HG03280 (cell line): ENCODE measurements around the gene ADAT2.
A peak's percentile ranks its signal among the peaks of the same experiment; 100 is the strongest.
"Not testable (repeated sequence)": the region's sequence is repeated elsewhere in the genome, so short reads cannot be mapped to it uniquely, and the experiment has no call there.

ENCODE experiments used
- ATAC-seq: cut with Tn5 transposase; IDR thresholded peaks from one replicate; pipeline ENCODE4 v1.9.1; 2021; ENCODE audit warnings: mild to moderate bottlenecking, moderate library complexity; ENCODE audit not compliant: unreplicated experiment

ADAT2 gene

GRCh38 chr6:143450453-143451371 is at the start of gene ADAT2, which contains the start of gene PEX3:
ADAT2 (minus strand) TSS chr6:143450695; CDS start chr6:143450658, 37 bp downstream.
PEX3 (plus strand) TSS chr6:143450805; CDS start chr6:143451043, 238 bp downstream.
- peak; percentile 98 for ATAC-seq

- no peak for ATAC-seq
Observed at GRCh38 chr6:143498428-143498827, 47.9 kb upstream of the ADAT2 start.

GRCh38 chr6:143496974-143497373 is 46.5 kb upstream of the ADAT2 start:
- no peak for ATAC-seq

DNA sequence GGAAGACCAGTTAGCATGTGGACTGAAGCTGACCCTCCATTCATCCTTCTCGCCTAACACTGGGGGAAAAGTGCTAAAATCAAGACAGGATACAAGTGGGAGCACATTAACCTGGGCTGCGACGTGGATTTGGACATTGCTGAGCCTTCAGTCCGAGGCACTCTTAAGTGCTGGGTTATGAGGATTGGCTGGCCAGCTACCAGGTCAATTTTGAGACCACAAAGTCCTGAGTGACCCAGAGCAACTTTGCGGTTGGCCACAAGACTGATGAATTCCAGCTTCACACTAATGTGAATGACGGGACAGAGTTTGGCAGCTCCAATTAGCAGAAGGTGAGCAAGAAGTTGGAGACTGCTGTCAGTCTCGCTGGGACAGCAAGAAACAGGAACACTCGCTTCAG is 40.3 kb upstream of the ADAT2 start:
- no peak for ATAC-seq

DNA sequence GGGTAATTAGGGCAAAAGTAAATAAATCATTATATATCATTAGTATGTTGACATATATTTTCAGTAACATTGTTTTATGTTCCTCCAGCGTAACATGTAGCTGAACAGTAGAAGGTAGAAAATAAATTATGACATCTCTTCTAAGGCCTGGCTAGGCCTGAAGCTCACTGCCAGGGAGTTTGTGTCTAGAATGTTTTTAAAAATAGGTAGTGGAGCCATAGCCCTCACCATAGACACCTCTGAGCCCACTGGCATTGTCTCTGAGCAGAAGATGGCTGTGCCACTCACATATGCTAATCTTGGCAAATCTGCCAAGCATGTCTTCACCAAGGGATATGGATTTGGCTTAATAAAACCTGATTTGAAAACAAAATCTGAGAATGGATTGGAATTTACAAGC is 39.7 kb upstream of the ADAT2 start:
- ATAC-seq = no peak

DNA sequence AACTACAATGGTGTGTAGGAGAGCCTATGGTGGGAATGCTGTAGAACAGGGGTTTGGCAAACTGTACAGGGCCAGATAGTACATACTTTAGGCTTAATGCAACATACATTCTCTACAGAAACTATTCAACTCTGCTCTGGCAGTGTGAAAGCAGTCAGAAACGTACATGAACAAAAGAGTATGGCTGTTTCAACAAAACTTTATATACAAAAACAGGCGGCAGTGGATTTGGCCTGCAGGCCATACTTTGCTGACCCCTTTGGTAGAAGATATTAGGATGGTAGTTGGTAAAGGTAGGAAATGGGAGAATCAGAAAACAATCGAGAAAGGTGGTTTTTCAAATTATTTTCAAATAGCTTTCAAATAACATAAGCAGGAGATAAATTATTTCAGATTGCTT is 36.3 kb upstream of the ADAT2 start:
- ATAC-seq = no peak

GRCh38 chr6:143485967-143486366 is 35.5 kb upstream of the ADAT2 start:
- no peak for ATAC-seq

GRCh38 chr6:143482593-143482992 is 32.1 kb upstream of the ADAT2 start:
- no peak for ATAC-seq

- no peak for ATAC-seq
Observed at GRCh38 chr6:143478479-143479062, 28.1 kb upstream of the ADAT2 start.

GRCh38 chr6:143476545-143476944 is 26.1 kb upstream of the ADAT2 start:
- no peak for ATAC-seq

DNA sequence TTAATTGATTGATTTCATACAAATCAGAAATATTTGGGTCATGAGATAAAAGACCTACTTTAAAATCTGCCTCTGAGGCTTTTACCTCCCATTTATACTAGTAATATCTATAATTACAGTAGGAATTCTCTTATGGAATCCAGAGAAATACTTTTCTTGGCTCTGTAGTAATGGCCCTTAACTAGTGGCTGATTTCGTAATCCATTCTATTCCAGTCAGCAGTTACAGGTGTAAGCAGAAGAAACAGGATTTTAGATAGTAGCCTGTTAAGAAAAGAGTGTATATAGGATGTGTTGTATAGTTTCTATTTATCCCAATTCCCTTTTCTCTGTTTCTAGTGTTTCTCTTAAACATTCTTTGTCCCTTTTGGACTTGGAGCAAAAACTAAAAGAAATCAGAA is 21.3 kb upstream of the ADAT2 start:
- no peak for ATAC-seq

DNA sequence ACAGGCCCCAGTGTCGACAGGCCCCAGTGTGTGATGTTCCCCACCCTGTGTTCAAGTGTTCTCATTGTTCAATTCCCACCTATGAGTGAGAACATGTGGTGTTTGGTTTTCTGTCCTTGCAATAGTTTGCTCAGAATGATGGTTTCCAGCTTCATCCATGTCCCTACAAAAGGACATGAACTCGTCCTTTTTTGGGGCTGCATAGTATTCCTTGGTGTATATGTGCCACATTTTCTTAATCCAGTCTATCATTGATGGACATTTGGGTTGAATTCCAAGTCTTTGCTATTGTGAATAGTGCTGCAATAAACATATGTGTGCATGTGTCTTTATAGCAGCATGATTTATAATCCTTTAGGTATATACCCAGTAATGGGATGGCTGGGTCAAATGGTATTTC is 18.3 kb upstream of the ADAT2 start:
- not testable (repeated sequence) for ATAC-seq

DNA sequence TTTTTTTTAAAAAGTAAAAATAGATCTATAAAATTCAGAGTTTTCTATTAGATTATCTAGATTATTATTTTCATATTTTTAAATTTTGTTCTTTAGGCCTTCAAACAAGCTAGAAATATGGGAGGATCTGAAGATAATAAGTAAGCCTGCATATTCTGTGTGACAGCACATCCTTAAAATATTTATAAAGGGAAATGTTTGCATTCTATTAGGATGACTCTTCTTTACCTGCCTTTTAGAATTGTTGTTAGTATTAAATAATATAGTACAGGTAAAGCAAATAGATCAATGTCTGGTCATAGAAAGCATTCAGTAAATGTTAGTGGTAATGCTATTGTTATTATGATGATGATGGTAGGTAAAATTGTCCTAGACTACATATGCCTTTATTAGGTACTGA is 17.5 kb upstream of the ADAT2 start:
- ATAC-seq = no peak

DNA sequence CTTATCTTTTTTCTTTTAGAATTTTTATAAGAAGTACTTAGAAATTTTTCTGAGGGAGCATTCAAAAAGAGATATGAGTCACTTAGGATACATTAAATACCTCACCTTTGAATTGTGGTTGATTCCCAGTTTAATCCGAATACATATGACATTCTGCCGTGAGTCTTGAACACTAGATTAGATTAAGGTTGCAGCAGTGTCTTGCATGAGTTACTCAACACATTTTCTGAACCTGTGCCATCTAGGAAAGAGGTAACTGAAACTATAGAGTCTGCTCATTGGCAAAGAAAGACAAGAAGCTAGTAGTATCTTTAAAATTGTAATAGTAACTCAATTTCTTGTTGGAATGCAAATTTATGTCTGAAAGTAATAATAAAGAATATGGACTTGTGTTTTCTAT is 15.1 kb upstream of the ADAT2 start:
- ATAC-seq = no peak

DNA sequence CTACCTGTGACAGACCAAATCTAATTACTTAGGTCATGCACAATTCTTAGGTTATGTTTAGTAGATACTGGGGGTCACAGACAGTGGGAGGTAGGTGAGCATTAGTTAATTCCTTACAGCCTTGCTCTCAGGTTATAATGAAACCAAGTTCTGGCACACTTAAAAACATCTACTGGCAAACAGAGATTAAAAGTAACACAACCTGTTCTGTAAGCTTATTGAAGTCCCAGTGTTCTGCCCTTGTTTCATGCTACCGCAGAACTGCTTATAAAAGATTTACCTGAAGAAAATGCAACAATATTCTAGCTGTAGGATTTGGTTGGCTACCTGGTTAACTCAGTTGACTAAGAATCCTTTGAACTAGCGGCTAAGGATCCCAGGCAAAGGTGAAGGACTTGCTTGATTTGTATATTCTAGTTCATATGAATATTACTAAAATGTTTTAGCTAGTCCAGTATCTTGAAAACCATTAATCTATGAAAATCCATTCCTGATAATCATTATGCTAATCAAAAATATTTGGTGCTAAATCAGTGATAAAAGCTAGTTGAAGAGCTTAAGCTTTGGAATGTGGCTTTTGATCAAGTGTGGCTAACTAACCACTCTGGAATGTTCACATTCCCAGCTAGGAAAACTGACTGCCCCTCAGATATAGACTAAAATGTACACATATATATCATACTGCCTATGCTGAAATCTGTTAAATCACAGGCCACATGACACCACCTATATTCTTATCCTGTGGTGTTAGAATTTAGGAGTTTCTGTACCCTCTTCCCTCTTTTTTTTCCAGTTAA is 7.3 kb upstream of the ADAT2 start:
- ATAC-seq = no peak

GRCh38 chr6:143451531-143451930 is 1.0 kb upstream of the ADAT2 start:
- ATAC-seq = no peak

- peak; percentile 7 for ATAC-seq
Observed at GRCh38 chr6:143449714-143450452, 612 bp downstream of the ADAT2 start.

GRCh38 chr6:143449082-143449713 is 1.3 kb downstream of the ADAT2 start:
- no peak for ATAC-seq

- ATAC-seq = not testable (repeated sequence)
Observed at GRCh38 chr6:143447865-143448264, 2.6 kb downstream of the ADAT2 start.

DNA sequence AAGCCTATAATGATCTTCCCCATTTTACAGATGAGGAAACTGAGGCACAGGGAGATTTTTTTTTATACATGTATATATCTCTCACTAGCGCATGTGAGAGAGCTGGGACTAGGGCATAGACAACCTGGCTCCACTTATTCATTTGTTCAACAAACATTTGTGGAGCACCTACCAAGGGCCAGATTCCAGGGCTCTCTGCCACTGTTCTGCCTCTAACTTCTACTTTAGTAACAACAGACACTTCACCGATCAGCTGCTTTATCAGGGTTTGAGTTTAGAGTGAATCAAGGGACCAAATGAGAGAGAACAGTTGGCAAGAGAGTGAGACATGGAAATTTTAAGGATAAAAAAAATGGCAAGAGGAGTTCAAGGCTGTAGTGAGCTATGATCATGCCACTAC is 7.4 kb downstream of the ADAT2 start:
- ATAC-seq = no peak
